Activated naive CD8-positive, alpha-beta T cell treated with anti-CD3 and anti-CD28 coated beads, Interleukin-2, amount 50 U/mL, for 16 hours (primary cell): Measurements from ENCODE around the gene PRRC2A.

ENCODE experiments used
- DNase-seq: peaks from one replicate; pipeline ENCODE4 v3.0.0-alpha.2; 2020; ENCODE audit warnings: low read depth, low spot score

Gene PRRC2A

GRCh38 chr6:31665501-31666336 lies 45.2 kb downstream of the PRRC2A start, which contains the start of gene CSNK2B:
Gene CSNK2B (plus strand): TSS chr6:31666080. CDS start chr6:31666832, 752 bp downstream.
- peak; percentile 97 for DNase-seq

DNA sequence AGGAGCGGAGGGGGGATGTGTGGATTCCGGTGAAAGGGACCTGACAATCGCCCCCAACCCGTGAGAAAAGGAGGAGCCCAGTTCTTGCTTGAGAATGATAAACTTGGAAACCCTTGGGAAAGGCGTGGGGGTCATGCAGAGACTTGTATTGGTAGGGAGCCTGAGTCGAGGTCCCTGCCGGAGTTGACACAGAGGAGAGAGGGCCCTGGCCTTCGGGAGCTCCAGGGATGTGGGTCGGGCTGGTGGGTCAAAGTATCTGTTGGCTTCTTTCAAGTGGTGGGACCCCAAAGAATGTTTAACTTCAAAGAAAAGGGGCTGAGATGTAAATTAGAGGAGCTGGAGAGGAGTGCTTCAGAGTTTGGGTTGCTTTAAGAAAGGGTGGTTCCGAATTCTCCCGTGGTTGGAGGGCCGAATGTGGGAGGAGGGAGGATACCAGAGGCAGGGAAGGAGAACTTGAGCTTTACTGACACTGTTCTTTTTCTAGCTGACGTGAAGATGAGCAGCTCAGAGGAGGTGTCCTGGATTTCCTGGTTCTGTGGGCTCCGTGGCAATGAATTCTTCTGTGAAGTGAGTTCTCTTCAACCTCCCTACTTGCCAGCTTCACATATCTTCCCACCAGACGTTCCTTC lies 45.9 kb downstream of the PRRC2A start:
- DNase-seq, result no peak

GRCh38 chr6:31669676-31670075 lies 49.2 kb downstream of the PRRC2A start, which contains the start of gene LY6G5B:
Gene LY6G5B (plus strand): TSS chr6:31669976. CDS start chr6:31670951, 975 bp downstream.
- no peak for DNase-seq

GRCh38 chr6:31676322-31676903 lies 55.9 kb downstream of the PRRC2A start:
- no peak for DNase-seq

DNA sequence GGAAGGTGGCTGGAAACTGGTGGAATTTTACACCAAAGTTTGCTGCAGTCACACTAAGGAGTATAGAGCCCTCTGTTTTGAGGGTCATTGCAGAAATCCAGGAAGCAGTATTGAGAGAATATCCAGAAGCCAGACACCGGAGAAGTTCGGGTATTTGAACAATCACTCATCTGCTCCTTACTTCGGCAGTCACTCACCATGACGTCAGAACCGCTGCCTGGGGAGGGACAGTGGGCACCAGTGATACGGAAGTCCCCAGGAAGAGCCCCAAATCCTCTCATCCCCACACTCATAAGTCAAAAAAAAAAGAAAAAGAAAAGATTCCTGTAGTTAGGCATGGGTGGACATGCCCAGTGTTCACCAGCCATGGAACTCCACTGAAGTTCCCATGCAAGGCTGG lies 56.4 kb downstream of the PRRC2A start:
- no peak for DNase-seq

DNA sequence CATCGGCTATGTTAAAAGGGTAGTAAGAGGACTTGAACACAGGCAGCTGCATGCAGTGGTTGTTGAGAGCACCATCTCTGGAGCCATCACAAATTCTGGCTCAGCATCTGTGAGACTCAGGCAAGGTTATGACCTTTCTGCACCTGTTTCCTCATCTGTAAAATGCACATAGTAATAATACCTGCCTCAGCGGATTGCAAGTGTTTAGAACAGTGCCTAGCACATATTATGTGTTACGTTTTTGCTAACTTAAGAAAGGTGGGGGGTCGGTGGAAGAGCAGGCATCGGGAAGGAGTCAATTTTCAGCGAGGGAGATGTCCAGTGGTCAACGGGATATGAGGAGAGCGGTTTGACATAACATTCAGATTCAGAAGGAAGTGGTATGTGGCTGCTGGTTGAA lies 57.4 kb downstream of the PRRC2A start:
- DNase-seq, result no peak

DNA sequence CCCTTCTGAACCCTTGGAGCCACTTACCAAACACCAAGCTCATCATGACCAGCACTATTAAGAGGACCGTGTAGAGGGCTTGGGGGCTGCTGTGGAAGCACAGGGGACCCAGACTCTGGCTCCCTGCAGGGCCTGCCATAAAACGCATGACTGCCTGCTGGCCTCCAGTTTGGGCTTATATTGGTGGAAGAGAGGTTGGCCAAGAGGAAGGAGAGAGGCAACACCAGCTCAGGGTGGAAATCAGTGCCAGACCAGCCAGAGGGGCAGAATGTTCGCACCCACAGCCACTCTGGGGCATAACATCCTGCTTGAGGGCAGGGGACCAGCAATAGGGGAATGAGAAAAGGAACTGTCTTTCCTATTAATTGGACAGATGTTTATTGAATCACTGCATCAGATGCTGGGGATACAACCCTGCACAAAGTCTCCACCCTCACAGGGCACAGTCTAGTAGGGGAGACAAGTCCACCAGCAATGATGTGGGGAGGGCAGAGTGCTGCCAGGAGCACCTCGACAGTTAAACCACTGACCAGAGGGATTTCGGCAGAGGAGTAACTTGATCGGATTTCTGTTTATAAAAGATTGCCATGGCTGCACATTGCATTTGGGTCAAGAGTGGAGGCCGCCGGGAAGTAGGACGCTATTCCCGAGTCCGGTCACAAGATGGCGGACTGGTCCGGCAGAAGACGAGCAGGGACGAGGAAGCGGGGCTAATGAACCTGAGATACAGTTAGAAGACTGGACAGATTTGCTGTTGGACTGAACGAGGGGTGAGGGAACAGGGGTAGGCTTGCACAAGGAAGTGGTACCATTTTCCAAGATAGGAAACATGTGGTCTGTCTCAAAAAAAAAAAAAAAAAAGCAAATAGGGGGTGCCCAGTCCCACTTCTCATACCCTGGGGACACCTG lies 60.0 kb downstream of the PRRC2A start, which contains the start of gene LY6G5C:
Gene LY6G5C, minus strand, starts transcription at position 842 of the 909 bp plus-strand sequence. Its CDS starts 694 bp downstream, at position 148.
- peak; percentile 27 for DNase-seq

GRCh38 chr6:31681135-31681671 lies 60.7 kb downstream of the PRRC2A start:
- no peak for DNase-seq

DNA sequence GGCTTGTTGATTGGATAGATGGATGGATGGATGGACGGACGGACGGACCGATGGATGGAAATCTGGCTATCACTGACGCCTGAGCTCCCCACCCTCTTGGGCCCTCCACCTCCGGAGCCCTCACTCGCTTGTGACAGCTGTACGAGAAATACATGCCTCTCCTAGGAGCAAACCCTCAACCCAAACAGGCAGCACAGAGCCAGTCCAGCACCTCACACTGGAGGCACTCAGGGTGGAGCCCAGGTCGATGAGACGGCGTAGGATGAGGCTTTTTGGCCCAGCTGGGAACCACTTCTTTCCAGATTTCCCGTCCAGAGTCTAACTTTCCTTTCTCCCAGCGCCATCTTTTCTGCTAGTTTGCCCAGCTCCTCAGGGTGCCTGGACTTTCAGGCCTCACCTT lies 63.1 kb downstream of the PRRC2A start:
- no peak for DNase-seq

- DNase-seq, result no peak
Observed at GRCh38 chr6:31686483-31686882, 66.0 kb downstream of the PRRC2A start.

DNA sequence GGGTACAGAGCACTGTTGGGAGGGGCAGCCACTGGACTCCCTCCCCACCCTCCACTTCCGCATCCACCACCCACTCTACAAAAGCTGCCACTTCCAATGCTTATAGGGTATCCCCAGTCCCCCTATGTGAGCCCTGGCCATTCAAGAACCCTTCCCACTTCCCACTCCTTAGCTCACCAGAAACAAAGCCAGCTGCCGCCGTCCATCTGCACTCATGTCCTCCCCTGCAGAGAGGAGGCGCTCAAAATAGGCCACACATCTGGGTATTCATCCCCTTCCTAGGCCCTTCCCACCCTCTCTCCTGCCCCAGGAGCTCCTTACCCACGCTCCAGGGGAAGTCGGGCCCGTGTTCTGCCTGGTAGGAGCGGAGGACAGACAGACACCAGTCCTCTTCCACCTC lies 66.8 kb downstream of the PRRC2A start:
- no peak for DNase-seq
